HG03103 (cell line): ENCODE data around the gene AFDN.
"Not testable (repeated sequence)": the region's sequence is repeated elsewhere in the genome, so short reads cannot be mapped to it uniquely, and the experiment has no call there.

Experiments
- ATAC-seq: cut with Tn5 transposase; IDR thresholded peaks from one replicate; pipeline ENCODE4 v1.9.1; 2021; ENCODE audit warnings: low read depth; ENCODE audit not compliant: unreplicated experiment

AFDN gene

GRCh38 chr6:167975458-167975857 is 148.7 kb downstream of the AFDN start:
- no peak for ATAC-seq

- ATAC-seq: not testable (repeated sequence)
Observed at GRCh38 chr6:167976116-167976657, 149.5 kb downstream of the AFDN start.

- ATAC-seq: no peak
Observed at GRCh38 chr6:167976708-167977107, 150.0 kb downstream of the AFDN start.

GRCh38 chr6:167977717-167978467 is 151.2 kb downstream of the AFDN start:
- ATAC-seq: no peak

- ATAC-seq: no peak
Observed at GRCh38 chr6:167978607-167979006, 151.9 kb downstream of the AFDN start.

- no peak for ATAC-seq
Observed at GRCh38 chr6:167979436-167980139, 152.9 kb downstream of the AFDN start.

- no peak for ATAC-seq
Observed at GRCh38 chr6:167980911-167981580, 154.3 kb downstream of the AFDN start.

- no peak for ATAC-seq
Observed at GRCh38 chr6:167981916-167982462, 155.3 kb downstream of the AFDN start.

- ATAC-seq: no peak
Observed at GRCh38 chr6:167984144-167984719, 157.5 kb downstream of the AFDN start.

- no peak for ATAC-seq
Observed at GRCh38 chr6:167984876-167985604, 158.3 kb downstream of the AFDN start.

- no peak for ATAC-seq
Observed at GRCh38 chr6:167985911-167986595, 159.3 kb downstream of the AFDN start.

- no peak for ATAC-seq
Observed at GRCh38 chr6:167987396-167988153, 160.9 kb downstream of the AFDN start.

- ATAC-seq: no peak
Observed at GRCh38 chr6:167988154-167988495, 161.4 kb downstream of the AFDN start.

- ATAC-seq: no peak
Observed at GRCh38 chr6:167988945-167989841, 162.5 kb downstream of the AFDN start.

- ATAC-seq: no peak
Observed at GRCh38 chr6:167990016-167990945, 163.6 kb downstream of the AFDN start.

- ATAC-seq: no peak
Observed at GRCh38 chr6:167993169-167993568, 166.5 kb downstream of the AFDN start.

GRCh38 chr6:167993831-167994230 is 167.1 kb downstream of the AFDN start:
- ATAC-seq: no peak
